Measurements from ENCODE around the gene UQCRH. TPM values are rescaled to one million over a fixed set of nuclear protein-coding genes. Genes with fewer than 3 reads are reported as not detected.

Gene UQCRH
- total RNA-seq, 4 donors from 2014 or later = 122 to 367 (median 267) TPM

DNA sequence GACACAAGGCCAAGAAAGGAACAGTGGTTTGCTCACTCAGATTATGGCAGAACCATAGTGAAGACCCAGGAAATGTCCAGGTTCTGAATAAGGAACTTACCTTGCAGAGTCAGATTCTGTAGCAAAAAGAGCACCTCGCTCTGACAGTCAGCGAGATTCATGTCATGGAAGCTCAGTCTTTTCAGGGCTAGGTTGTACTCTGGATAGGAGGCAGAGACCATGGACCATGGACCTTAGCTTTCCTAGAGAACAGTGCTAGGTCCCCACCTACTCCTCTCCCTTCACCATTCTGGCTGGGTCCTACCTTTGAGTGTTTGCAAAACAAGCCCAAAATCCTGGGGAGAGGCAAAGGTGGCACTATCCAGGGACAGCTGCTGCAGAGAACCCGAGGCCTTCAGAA is 23.4 kb upstream of the UQCRH start:
- peaks cover 0 to 8% of the 10 kb centered on the region in 2 donors for H3K4me1 ChIP-seq
- TF ChIP-seq, protein P1, sequence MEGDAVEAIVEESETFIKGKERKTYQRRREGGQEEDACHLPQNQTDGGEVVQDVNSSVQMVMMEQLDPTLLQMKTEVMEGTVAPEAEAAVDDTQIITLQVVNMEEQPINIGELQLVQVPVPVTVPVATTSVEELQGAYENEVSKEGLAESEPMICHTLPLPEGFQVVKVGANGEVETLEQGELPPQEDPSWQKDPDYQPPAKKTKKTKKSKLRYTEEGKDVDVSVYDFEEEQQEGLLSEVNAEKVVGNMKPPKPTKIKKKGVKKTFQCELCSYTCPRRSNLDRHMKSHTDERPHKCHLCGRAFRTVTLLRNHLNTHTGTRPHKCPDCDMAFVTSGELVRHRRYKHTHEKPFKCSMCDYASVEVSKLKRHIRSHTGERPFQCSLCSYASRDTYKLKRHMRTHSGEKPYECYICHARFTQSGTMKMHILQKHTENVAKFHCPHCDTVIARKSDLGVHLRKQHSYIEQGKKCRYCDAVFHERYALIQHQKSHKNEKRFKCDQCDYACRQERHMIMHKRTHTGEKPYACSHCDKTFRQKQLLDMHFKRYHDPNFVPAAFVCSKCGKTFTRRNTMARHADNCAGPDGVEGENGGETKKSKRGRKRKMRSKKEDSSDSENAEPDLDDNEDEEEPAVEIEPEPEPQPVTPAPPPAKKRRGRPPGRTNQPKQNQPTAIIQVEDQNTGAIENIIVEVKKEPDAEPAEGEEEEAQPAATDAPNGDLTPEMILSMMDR (IDR thresholded peaks at IDR 0.05) = no peak
- no peak for TF ChIP-seq POLR2A (IDR thresholded peaks at IDR 0.05)
- H3K4me3 ChIP-seq (replicated peaks in 1 of 3) = no peak overlapping the region
- no peak for DNase-seq
- no peaks in the 10 kb centered on the region for H3K27me3 ChIP-seq
- H3K9me3 ChIP-seq = no peaks in the 10 kb centered on the region
- WGBS, 2 donors = 87 to 93% methylated on average over 3 of the region's 3 CpGs
- intact Hi-C loops (cut with DNase I) = no loop called here
- H3K27ac ChIP-seq = no peak overlapping the region
- H3K36me3 ChIP-seq = peaks cover 24 to 32% of the 10 kb centered on the region in 2 donors

DNA sequence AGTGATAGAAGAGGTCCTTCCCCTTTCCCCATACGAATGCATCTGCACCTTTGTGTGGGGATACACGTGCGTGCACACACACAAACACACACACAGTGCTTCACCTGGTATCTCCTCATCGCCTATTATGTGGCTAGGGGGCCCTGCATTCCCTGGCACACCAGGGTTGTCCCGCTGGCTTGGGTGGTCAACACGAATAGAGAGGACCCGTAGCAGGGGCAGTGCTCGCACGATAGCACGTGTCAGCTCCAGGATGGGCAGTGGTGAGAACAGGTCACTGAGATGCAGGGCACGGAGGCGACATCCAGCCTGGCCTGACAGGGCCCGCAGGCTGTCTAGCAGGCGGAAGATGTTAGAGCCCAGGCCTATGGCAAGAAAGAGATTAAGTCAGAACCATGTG is 22.5 kb upstream of the UQCRH start:
- Histone ChIP-seq H3K9me3 (no peaks in the 10 kb centered on the region), H3K27me3 (no peaks in the 10 kb centered on the region), H3K4me1 (peaks cover 0 to 8% of the 10 kb centered on the region in 2 donors), H3K4me3 (replicated peaks in 1 of 3) (no peak overlapping the region), H3K36me3 (peaks cover 33 to 42% of the 10 kb centered on the region in 2 donors), H3K27ac (no peak overlapping the region)
- intact Hi-C loops (cut with DNase I) = no loop called here
- TF ChIP-seq, protein P1 (IDR thresholded peaks at IDR 0.05) = no peak
- TF ChIP-seq POLR2A (IDR thresholded peaks at IDR 0.05) = no peak
- 98% methylated on average over 14 of the region's 14 CpGs for WGBS, 2 donors
- no peak for DNase-seq

DNA sequence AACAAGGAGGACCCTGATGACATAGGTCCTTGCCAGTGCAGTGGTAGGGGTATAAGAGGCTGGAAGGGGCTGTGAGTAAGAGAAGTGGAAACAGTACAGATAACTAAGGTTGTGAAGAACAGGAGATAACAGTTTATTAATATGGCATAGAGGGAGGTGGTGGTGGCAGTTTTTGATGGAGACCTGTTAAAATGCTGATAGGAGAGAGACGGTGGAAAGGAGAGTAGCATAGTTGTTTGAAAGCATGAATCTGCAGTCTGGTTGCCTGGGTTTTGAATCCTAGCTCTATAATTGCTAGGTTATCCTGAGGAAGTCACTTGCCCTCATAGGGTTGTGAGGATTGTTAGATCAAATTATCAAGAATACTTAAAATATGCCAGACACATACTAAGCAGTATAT is 19.4 kb upstream of the UQCRH start:
- Histone ChIP-seq H3K27me3 (no peaks in the 10 kb centered on the region), H3K27ac (no peak overlapping the region), H3K36me3 (peaks cover 34 to 39% of the 10 kb centered on the region in 2 donors), H3K4me1 (no peaks in the 10 kb centered on the region), H3K4me3 (replicated peaks in 1 of 3) (no peak overlapping the region), H3K9me3 (no peaks in the 10 kb centered on the region)
- TF ChIP-seq, protein P1 (IDR thresholded peaks at IDR 0.05) = no peak
- no peak for TF ChIP-seq POLR2A (IDR thresholded peaks at IDR 0.05)
- DNase-seq = no peak
- 86 to 98% methylated on average over 1 of the region's 1 CpG for WGBS, 2 donors
- intact Hi-C loops (cut with DNase I) = no loop called here

DNA sequence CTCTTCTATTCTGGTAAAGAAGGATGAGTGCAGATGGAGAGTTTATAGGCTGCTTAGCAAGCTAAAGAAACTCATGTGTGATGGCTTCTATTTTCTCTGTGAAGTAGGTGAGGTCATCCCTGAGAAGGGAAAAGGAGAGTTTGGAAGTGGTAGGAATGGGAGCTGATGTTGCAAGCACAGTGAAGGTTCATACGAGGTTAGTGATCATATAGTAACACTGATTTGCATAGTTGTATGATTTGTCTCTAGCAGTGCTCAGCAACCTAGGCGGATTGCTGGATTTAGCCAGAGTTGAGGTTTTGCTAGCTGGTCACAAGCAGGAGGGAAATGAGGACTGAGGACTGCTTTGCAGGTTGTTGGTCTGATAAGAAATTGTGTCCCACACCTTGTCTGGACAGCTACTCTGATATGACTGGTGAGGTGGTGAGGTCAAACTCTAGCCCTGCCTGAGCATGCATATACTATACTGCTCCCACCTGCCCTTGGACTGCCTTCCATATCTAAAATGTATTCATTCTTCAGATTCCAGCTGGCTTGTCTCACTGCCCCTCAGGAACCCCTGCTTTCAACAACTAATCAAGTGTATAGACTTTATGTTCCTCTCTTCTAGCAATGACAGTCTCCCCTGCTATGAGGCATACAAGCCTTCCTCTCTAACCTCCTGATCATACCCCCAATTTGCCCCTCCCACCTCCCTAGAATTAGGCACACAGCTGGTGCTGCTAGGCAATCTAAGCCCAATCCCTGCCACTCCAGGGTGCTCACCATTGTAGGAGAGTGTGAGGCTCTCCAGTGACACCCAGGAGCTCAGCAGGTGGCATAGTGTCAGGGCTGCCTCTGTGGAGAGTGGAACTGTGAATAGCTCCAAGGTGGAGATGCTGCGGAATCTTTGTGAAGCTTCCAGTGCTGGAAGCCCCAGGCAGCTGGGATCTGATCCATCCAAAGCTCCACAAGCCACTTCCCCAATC is 18.6 kb upstream of the UQCRH start:
- no peak overlapping the region for H3K27ac ChIP-seq
- intact Hi-C loops (cut with DNase I) = no loop called here
- H3K4me3 ChIP-seq (replicated peaks in 1 of 3) = no peak overlapping the region
- no peak for TF ChIP-seq POLR2A (IDR thresholded peaks at IDR 0.05)
- TF ChIP-seq, protein P1 (IDR thresholded peaks at IDR 0.05) = no peak
- WGBS, 2 donors = 89 to 90% methylated on average over 3 of the region's 3 CpGs
- H3K36me3 ChIP-seq = peaks cover 28 to 31% of the 10 kb centered on the region in 2 donors
- no peak for DNase-seq
- H3K9me3 ChIP-seq = no peaks in the 10 kb centered on the region
- no peaks in the 10 kb centered on the region for H3K4me1 ChIP-seq
- H3K27me3 ChIP-seq = no peaks in the 10 kb centered on the region
